ENCODE measurements around the gene RFC2. TPM values are rescaled to one million over a fixed set of nuclear protein-coding genes. Genes with fewer than 3 reads are reported as not detected.

The RFC2 gene
- total and polyA plus RNA-seq, 2 of the 8 experiments (the other 6 are each of a cell fraction or from before 2014, with no cell fraction given) = 52.9 to 85.4 TPM

DNA sequence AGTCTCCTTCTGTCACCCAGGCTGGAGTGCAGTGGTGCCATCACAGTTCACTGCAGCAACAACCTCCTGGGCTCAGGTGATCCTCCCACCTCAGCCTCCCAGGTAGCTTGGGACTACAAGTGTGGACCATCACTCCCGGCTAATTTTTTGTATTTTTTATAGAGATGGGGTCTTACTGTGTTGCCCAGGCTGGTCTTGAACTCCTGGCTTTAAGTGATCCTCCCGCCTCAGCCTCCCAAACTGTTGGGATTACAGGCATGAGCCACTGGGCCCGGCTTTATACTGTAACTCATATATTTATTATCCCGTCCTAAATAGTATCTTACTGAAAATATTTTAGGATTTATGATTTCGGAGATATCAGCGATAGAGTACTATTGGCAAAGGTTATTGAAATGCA lies 69.2 kb downstream of the RFC2 start (continued):
- TF ChIP-seq, protein P1, sequence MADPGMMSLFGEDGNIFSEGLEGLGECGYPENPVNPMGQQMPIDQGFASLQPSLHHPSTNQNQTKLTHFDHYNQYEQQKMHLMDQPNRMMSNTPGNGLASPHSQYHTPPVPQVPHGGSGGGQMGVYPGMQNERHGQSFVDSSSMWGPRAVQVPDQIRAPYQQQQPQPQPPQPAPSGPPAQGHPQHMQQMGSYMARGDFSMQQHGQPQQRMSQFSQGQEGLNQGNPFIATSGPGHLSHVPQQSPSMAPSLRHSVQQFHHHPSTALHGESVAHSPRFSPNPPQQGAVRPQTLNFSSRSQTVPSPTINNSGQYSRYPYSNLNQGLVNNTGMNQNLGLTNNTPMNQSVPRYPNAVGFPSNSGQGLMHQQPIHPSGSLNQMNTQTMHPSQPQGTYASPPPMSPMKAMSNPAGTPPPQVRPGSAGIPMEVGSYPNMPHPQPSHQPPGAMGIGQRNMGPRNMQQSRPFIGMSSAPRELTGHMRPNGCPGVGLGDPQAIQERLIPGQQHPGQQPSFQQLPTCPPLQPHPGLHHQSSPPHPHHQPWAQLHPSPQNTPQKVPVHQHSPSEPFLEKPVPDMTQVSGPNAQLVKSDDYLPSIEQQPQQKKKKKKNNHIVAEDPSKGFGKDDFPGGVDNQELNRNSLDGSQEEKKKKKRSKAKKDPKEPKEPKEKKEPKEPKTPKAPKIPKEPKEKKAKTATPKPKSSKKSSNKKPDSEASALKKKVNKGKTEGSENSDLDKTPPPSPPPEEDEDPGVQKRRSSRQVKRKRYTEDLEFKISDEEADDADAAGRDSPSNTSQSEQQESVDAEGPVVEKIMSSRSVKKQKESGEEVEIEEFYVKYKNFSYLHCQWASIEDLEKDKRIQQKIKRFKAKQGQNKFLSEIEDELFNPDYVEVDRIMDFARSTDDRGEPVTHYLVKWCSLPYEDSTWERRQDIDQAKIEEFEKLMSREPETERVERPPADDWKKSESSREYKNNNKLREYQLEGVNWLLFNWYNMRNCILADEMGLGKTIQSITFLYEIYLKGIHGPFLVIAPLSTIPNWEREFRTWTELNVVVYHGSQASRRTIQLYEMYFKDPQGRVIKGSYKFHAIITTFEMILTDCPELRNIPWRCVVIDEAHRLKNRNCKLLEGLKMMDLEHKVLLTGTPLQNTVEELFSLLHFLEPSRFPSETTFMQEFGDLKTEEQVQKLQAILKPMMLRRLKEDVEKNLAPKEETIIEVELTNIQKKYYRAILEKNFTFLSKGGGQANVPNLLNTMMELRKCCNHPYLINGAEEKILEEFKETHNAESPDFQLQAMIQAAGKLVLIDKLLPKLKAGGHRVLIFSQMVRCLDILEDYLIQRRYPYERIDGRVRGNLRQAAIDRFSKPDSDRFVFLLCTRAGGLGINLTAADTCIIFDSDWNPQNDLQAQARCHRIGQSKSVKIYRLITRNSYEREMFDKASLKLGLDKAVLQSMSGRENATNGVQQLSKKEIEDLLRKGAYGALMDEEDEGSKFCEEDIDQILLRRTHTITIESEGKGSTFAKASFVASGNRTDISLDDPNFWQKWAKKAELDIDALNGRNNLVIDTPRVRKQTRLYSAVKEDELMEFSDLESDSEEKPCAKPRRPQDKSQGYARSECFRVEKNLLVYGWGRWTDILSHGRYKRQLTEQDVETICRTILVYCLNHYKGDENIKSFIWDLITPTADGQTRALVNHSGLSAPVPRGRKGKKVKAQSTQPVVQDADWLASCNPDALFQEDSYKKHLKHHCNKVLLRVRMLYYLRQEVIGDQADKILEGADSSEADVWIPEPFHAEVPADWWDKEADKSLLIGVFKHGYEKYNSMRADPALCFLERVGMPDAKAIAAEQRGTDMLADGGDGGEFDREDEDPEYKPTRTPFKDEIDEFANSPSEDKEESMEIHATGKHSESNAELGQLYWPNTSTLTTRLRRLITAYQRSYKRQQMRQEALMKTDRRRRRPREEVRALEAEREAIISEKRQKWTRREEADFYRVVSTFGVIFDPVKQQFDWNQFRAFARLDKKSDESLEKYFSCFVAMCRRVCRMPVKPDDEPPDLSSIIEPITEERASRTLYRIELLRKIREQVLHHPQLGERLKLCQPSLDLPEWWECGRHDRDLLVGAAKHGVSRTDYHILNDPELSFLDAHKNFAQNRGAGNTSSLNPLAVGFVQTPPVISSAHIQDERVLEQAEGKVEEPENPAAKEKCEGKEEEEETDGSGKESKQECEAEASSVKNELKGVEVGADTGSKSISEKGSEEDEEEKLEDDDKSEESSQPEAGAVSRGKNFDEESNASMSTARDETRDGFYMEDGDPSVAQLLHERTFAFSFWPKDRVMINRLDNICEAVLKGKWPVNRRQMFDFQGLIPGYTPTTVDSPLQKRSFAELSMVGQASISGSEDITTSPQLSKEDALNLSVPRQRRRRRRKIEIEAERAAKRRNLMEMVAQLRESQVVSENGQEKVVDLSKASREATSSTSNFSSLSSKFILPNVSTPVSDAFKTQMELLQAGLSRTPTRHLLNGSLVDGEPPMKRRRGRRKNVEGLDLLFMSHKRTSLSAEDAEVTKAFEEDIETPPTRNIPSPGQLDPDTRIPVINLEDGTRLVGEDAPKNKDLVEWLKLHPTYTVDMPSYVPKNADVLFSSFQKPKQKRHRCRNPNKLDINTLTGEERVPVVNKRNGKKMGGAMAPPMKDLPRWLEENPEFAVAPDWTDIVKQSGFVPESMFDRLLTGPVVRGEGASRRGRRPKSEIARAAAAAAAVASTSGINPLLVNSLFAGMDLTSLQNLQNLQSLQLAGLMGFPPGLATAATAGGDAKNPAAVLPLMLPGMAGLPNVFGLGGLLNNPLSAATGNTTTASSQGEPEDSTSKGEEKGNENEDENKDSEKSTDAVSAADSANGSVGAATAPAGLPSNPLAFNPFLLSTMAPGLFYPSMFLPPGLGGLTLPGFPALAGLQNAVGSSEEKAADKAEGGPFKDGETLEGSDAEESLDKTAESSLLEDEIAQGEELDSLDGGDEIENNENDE (IDR thresholded peaks at IDR 0.05; ENCODE audit: insufficient replicate concordance, low read length) = no peak
- TF ChIP-seq PHF8 (conservative IDR thresholded peaks at IDR 0.05; ENCODE audit: low read depth, low read length) (no peak), SP4 (IDR thresholded peaks at IDR 0.05; ENCODE audit: low read length) (no peak)

Data from H1 (cell line).